Measurements from ENCODE around the gene TCFL5.
"Not testable (repeated sequence)": the region's sequence is repeated elsewhere in the genome, so short reads cannot be mapped to it uniquely, and the experiment has no call there.

Gene TCFL5

DNA sequence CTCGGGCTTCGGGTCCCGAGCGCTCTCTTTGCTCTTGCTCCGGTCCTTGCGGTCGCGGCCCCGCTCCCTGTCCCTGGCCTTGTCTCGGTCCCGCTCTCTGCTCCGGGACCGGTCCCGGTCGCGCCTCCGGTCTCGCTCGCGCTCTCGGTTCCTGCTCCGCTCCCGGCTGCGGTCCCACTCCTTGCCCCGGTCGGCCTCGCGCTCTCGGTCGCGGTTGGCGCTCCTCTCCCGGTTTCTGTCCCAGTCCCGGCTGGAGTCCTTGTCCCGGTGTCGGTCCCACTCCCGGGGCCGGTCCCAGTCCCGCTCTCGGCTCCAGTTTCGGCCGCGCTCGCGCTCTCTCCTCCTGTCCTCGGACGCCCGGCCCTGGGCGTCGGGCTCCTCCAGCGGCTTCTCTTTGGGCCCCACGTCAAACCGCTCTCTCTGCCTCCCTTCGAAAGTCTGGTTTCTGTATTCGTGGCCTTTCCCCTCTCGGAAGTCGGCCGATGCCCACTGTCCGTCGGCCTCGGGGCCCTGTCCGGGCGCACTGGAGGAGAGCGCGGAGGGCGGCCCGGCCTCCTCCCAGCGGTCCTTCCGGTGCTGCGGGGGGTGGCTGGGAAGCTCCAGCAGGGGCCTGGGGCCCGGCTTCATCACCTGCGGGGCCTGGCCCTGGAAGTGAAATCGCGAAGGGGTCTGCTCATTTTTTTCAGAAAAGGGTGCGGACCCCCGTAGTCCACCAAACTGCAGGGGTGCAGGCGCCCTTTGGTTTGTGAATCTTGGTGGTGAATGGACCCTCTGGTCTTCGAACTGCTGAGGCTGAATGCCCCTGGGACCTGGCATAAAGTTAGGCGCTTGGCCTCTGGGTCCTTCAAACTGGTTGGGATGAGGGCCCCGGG, 17.9 kb upstream of the TCFL5 start:
- DNase-seq, result no peak

DNA sequence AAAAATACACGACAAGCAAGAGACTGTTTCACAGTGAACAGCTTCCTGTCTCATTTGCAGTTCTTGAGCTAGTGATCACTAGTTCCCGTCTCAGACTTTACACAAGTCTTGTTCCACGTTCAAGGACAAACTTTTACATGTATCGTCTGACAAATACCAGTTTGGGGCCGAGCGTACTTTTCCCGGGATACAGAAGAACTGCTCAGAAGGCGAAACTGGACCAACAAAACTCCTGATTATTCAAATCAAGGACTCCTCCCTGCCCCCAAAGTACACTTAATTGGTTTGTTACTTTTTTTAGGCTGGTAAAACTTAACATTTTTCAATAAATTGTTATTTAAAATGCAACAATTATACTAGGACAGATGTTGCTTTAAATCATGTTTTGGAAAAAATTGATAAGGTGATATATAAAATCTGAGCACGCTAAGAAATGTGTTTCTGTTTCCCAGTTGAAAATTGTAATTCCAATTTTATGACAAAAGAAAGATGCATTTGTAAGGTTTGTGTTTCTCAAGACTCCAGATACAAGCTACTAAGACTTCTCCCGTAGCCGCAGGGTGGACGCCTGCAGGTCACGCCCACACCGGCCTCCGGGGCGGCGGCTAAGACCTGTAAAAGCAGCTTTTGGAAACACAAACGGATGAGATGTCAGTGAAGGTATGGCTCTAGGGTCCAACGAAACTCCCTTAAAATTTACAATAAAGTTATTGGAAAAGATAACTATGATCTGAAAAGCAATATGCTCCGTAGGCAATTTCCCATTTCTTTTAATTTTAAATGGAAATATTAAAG, 16.8 kb upstream of the TCFL5 start:
- no peak for DNase-seq

- DNase-seq, result no peak
Observed at GRCh38 chr20:62876902-62877816, 15.5 kb upstream of the TCFL5 start.

DNA sequence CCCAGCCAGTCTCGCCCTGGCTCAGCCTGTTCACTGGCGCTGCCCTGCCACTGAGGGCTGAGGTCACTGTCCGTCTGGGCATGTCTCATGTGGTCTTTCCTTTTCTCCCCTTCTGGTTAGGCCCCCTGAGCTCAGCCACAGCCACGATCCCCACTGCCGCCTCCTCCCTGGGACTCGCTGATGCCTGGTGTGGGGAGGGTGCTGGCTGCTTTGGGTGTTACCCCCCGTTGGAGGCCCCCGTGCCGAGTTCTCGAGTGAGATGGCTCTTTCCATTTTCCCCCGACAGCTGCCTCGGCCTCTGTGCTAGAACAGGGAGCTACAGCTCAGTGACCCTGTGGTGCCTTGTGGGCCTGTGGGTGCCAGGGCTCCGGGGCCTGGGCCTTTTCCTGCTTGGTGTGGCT, 14.9 kb upstream of the TCFL5 start:
- DNase-seq, result no peak

GRCh38 chr20:62875419-62876361, 14.1 kb upstream of the TCFL5 start:
- DNase-seq, result no peak

DNA sequence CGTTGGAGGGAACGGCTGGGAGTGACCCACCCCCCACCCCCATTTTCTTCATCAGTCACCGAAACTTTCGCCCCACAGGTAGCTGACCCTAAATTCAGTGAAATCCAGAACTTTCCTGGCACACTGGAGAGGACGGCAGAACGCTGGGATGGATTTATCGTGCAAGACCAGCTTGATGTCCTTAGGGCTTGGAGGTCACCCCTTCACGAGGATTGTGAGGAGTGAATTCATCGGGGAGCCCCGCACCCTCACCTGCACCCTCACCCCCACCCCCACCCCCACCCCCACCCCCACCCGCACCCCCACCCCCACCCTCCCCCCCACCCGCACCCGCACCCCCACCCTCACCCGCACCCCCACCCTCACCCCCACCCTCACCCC, 13.3 kb upstream of the TCFL5 start:
- DNase-seq, result no peak

- not testable (repeated sequence) for DNase-seq
Observed at GRCh38 chr20:62873681-62874031, 12.0 kb upstream of the TCFL5 start.

GRCh38 chr20:62873280-62873679, 11.7 kb upstream of the TCFL5 start:
- no peak for DNase-seq

GRCh38 chr20:62872862-62873261, 11.2 kb upstream of the TCFL5 start:
- DNase-seq, result no peak

DNA sequence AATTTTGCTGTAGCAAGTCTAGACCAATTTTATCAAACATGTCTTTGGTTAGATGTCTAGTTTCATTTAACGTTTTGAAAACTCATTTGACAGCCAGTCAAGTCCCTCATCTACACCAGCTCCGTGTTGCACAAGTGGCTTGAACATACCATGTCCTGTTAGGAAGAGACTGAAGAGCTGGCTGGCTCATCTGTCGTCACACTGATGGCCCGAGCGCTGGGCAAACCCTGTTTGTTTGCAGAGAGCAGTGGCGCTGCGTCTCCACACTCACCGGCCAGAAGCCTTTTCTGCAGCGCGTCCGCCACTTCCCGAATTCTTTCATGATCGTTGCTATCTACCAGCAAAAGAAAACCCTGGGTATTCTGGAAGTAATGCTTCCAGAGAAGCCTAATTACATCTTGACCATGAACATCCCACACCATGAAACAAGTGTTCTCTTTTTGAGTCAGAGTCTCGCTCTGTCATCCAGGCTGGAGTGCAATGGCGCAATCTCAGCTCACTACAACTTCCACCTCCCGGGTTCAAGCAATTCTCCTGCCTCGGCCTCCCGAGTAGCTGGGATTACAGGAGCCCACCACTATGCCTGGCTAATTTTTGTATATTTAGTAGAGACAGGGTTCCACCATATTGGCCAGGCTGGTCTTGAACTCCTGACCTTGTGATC, 10.7 kb upstream of the TCFL5 start:
- no peak for DNase-seq

- no peak for DNase-seq
Observed at GRCh38 chr20:62864207-62864606, 2.6 kb upstream of the TCFL5 start.

- DNase-seq, result peak in 1 of 4 experiments; percentile 41
Observed at GRCh38 chr20:62860924-62861691, 514 bp downstream of the TCFL5 start.

- DNase-seq, result no peak
Observed at GRCh38 chr20:62860391-62860923, 1.2 kb downstream of the TCFL5 start.

GRCh38 chr20:62859721-62860120, 1.9 kb downstream of the TCFL5 start:
- no peak for DNase-seq

DNA sequence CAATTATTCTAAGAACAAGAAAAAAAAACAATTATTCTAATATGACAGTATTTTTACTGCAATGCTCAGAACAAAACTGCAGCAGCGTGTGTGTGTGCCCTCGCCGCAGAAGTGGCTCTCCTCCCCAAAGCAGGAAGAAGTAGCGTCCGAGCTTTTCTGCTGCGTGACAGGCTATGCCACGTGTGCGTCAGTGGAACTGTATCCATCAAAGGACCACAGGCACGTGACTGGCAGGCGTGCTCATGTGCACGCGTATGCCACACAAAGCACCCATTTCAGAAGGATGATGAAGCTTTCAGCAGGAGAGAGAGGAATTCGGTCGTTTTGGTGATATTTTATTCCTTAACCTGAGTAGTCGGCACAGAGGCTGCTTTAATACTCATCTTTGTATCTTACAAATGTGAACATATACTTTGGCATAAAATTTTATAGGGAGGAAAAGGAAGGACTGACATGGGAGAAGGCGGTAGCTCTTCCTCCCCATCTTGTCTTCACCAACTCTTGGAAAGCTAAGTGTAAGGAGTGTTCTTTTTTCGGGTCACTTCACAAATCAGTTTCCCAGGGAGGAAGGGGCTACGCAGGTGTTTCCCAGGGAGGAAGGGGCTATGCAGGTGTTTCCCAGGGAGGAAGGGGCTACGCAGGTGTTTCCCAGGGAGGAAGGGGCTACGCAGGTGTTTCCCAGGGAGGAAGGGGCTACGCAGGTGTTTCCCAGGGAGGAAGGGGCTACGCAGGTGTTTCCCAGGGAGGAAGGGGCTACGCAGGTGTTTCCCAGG, 3.4 kb downstream of the TCFL5 start:
- no peak for DNase-seq

DNA sequence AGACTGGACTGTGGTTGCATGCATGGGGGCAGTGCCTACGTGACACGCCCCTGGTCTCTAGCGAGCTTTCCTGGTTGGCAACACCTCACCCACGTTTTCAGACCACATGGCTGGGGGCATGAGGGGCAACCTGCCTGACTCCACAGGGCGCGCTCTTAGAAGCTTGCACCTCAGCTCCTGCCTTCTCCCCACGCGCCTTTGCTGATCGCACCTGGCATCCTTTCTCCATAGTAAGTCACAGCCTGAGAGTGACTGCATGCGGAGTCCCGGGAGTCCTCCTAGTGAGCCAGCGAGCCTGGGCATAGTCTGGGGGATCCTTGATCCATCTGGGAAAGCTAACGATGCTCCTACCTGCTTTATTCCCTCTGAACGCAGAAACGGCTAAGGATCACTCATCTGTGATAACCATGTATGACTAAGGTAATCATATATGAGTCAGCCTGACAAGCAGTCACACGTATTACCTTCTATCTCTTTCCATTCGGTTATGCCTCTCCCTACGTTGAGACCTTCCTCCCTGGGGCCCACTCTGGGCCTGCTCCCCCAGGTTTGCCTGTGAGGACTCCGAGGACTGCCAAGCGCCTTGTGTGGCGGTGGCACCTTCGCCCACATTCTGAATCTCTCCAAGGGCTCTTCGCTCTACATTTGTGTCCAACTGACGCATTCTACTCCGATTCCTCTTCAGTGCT, 4.5 kb downstream of the TCFL5 start:
- DNase-seq, result no peak

- DNase-seq, result no peak
Observed at GRCh38 chr20:62855120-62855519, 6.5 kb downstream of the TCFL5 start.

DNA sequence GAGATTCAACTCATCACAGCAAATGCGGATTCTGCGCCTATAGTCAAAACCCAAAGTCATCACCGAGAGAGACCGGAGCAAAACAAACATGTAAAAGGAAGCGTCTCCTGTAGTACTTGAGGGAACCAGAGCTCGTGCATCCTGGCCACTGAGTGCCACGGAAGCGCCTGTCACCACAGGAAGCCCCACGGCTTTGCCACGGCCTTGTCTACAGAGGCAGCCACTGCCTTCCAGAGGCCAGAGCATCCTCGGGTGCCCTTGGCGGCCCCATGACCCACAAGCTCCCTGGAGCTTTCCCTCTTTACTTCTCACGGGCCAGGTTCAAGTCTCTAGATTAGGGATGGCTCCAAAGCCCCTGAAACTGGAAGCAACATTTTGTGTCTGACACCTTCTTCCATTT, 7.5 kb downstream of the TCFL5 start:
- DNase-seq, result no peak

DNA sequence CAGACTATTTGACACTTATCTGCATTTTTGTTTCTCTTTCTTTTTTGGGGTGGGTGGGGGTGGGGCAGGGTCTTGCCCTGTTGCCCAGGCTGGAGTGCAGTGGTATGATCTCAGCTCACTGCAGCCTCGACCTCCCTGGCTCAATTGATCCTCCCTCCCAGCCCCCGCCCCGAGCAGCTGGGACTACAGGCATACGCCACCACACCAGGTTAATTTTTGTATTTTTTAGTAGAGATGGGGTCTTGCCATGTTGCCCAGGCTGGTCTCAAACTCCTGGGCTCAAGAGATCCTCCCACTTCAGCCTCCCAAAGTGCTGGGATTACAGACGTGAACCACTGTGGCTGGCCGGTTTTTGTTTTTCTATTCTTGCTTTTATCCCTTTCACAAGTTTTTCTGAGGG, 8.3 kb downstream of the TCFL5 start:
- DNase-seq, result not testable (repeated sequence)
